Measurements from ENCODE around the gene FLOT1. TPM values are rescaled to one million over a fixed set of nuclear protein-coding genes. Genes with fewer than 3 reads are reported as not detected.

FLOT1 gene
- total RNA-seq, 1 donor from 2014 or later = 190 TPM

DNA sequence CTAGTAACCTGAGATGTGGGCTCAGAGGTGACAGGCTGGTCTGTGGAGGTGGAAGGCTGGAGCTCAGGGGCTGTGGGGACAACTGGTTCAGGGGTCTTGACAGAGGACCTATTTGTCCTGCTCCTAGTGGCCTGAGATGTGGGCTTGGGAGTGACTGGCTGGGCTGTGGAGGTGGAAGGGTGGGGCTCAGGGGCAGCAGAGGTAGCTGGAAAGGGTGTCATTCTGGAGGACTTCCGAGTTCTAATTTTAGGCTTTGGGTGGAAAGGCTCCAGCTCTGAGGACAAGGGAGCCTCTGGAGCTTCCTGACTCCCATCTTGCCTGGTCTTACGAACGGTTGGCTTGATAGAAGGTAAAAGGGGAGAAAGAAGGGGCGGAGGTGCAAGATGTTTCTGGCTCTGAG lies 36.9 kb downstream of the FLOT1 start:
- no peak for DNase-seq (ENCODE audit: low spot score)

- DNase-seq (ENCODE audit: low spot score) = no peak
These were observed 38.7 kb downstream of the FLOT1 start for GRCh38 chr6:30703821-30704220.

- DNase-seq (ENCODE audit: low spot score) = no peak
These were observed 39.5 kb downstream of the FLOT1 start for GRCh38 chr6:30703011-30703410.

GRCh38 chr6:30700340-30700739 lies 42.1 kb downstream of the FLOT1 start:
- no peak for DNase-seq (ENCODE audit: low spot score)

GRCh38 chr6:30696432-30696831 lies 46.1 kb downstream of the FLOT1 start:
- no peak for DNase-seq (ENCODE audit: low spot score)

DNA sequence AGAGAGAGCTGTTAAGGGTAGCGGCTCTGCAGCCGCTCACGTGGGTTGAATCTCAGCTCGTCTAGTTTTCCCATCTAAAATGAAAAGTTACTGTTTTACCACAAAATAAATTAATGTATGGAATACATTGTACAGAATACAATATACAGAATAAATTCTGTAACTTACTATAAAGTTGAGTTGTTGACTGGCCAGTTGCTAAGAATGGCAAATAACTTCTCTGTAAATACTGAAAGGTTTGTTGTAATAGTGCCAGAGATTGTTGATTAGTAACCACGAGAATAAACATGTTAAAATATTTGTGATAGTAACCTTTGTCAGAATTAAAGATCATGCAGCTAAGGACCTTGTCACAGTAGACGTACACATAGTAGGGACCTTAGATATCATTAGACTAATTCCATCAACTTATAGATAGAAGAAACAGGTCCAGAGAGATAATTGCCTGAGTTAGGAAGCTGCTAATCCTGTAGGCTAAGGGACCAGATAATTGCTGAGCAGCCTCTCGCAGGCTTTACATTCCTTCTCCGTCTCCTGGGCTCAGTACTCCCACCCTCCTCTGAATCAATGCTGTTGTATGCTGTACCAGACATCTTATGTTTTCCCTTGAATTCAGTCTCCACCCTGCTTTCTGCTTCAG lies 51.2 kb downstream of the FLOT1 start:
- DNase-seq (ENCODE audit: low spot score) = no peak

GRCh38 chr6:30690403-30691207 lies 51.9 kb downstream of the FLOT1 start, which contains the start of gene NRM:
Gene NRM (minus strand): TSS chr6:30690984. CDS start chr6:30690974, 10 bp downstream.
- peak; percentile 92 for DNase-seq (ENCODE audit: low spot score)

DNA sequence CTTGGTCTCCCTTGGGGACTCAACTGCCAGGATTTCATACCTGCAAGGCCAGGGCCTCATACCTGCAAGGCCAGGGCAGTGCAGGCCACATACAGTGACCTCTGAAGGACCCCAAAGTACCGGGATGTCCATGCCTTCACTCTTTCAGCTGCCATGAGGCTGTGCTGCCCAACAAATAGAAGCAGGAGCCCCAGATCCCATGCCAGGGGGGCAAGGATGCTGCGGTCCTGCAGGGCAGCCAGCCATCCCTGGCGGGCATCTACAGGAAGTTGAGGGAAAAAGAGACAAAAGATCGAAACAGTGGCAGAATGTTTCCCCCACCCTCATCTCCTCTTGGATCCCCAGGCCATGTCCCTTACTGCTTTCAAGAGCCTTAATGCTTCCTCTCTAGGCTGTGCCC lies 52.5 kb downstream of the FLOT1 start:
- no peak for DNase-seq (ENCODE audit: low spot score)

- no peak for DNase-seq (ENCODE audit: low spot score)
These were observed 53.2 kb downstream of the FLOT1 start for GRCh38 chr6:30689022-30689865.

- DNase-seq (ENCODE audit: low spot score) = no peak
These were observed 53.9 kb downstream of the FLOT1 start for GRCh38 chr6:30688569-30688968.

- DNase-seq (ENCODE audit: low spot score) = no peak
These were observed 54.6 kb downstream of the FLOT1 start for GRCh38 chr6:30687659-30688431.

DNA sequence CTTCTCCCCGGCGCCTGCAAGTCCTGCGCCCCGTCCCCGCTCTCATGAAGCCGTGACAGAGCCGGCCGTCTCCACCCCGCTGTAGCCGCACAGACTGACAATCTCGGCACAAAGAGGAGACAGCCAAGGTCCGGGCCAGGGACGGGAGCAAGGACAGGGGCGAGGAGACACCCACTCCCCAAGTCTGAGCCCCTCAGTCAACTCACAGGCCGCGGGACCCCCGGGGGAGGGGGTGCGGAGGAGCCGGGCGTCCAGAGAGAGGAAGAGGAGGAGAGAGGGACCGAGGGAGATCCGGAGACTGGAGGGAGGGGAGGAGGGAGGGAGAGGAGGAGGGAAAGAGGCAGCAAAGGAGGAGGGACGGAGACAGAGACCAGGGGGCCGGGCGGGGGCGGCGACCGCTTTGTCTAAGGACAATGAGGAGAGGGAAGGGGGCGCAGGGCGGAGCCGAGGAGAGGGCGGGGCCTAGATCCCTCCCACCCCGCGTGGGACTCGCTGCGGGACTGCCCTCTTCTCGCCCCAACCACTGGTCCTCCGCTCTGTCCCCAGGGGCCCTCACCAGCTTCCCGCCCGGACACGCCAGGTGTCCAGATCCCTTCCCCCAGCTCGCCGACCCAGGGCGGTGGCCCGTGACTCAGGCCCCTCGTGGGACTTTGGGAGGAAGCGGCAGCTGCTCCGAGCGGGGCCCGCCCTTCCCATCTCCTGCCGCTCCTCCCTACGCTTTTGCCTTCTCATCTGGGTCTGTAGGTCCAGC lies 55.4 kb downstream of the FLOT1 start:
- DNase-seq (ENCODE audit: low spot score) = peak; percentile 99

DNA sequence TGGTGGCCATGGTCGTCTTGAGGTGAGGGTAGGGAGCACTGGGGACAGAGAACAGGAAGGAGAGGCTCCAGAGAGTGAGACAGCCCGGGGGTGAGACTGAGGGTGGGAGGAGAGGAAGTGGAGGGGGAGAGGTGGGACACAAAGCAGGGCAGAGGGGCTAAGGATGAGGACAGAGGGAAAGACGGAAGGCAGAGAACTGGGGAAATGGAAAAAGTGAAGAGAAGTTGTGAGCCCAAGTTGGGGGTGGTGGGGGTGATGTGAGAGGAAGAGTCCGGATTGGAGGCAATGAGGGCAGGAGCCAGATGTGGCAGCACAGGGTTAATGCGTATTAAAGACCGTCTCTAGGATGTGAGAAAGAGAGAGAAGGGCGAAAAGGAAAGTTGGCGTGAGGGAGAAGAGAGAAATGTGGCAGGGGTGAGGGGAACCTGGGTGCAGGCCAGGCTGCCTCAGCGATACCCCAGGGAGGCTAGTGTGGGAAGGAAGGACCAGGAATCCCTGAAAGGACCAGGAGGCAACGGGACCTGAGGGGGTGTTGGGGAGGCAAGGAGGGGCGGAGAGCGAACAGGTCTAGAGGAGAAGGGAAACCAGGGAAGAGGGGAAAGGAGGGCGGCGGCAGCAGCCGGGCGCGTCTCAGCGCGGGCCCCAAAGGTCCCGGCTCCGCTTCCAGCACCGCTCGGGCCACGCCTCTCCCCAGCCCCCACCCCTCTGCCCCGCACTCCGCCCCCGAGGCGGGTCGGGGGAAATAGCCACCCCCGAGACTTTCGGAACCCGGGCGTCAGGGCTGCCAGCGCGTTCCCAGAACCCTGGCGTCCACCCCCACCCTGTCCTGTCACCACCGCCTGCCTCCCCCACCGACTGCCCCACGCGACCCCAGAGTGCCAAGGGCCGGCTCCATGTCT lies 56.2 kb downstream of the FLOT1 start, which contains the start of gene PPP1R18:
TSS of gene PPP1R18 (minus strand) at position 637 of the 899 bp plus-strand sequence. CDS start at position 10, 627 bp downstream.
- peak; percentile 98 for DNase-seq (ENCODE audit: low spot score)

DNA sequence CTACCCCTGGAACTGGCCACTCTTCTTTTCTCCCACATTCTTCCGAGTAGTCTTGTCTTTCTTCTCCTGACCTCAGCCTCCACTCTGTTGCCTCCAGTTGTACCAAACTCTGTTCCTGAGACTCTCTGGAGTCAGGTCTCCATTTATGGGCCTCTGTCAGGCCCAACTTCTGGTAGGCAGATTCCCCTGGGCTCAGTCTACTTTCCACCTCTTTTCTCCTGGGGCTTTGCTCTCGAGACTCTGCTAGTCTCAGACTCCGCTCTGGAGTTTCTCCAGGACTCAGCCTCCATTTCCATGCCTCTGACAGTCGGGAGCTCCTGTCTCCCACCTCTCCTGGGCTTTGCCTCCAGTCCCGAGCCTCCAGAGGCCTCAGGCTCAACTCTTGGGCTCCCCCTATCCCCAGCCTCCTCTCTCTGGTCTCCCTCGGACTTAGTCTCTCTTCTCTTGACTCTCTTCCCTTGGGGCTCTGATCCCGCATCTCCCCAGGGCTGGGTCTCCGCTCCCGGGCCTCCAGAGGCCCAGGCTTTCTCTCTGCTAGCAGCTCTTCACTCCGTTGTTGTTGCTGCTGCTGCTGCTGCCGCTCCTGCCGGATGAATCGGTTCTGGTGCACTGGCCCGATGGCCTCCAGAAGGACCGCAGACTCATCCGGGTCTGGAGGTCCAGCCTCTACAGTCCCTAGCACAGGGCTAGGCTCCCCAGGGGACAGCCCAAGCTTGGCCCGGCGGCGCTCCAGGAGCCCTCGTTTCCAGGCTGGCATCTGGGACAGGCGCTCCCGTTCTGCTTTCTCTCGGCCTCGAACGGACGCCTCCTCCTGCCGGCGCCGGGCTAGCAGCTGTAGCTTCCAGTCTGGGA lies 57.1 kb downstream of the FLOT1 start:
- no peak for DNase-seq (ENCODE audit: low spot score)

DNA sequence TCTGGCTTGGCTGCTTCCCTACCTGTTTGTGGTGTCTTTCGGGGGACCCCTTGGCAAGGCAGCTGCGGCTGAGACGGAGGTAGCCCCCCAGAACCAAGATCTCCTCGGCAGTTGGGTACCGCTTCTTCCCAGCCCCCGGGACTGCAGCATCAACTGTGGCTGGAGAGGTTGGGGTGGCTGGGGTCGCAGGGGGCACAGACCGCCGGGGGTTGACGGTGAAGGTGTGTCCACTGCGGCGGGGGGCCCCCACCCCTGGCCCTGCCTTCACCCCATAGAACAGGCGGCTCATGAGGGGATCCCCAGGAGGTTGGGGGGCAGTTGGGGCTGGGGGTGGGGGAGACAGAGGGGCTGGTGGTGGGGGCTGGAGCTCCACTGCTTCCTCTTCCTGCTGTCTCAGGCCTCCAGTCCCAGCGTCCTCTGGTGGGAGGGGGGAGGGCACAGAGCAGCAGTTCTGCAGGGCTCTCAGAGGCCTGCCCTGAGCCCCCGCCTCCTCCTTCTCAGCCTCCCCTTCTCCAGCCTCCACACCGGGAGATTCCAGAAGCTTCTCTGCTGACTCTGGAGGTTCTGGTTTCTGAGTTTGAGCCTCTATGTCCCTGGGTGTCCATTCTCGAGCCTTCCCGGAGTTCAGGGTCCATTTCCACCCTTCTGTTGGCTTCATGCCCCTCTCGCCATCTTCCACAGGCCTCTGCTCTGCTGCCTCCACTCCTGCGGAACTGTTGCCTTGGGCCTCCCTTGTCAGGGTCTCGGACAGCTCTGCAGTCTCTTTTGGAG lies 57.9 kb downstream of the FLOT1 start:
- no peak for DNase-seq (ENCODE audit: low spot score)

- DNase-seq (ENCODE audit: low spot score) = no peak
These were observed 58.5 kb downstream of the FLOT1 start for GRCh38 chr6:30683980-30684338.

DNA sequence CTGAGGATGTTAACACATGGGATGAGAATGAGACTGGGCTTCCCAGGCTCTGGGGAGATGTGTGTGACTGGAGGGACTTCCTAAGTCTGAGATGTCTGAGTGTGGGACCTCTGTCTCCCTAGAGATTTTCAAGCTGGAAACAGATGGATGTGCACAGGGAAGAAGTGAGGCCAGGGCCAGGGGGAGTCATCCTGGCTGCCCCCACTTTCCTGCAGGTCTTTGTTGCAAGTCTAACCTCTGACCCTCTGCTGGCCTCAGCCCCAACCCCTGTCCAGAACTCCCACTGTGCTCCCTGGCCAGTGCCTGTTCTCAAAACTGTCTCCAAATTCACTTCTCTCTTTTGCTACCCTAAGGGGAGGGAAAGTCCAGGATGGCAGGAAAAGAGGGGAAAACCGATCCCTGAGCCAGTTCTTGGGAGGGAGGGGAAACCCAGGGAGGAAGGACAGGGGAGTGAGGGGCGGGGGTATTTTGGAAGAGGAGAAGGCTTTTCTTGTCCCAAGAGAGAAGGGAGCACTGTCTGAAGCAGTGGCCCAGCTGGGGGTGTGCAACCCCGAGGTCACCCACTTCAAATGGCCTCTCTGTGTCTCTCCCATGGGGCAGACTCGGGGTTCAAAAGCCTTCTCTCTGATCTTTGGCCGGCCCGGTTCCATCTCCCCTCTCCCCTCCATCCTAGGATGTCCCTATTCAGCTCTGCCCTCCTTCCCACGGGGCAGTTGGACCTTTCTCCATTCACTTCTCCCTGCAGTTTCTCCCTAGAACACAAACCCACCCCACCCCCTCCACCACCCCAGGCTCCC lies 59.1 kb downstream of the FLOT1 start:
- DNase-seq (ENCODE audit: low spot score) = no peak
